ENCODE results near the gene CERS6. TPM values are rescaled to one million over a fixed set of nuclear protein-coding genes. Genes with fewer than 3 reads are reported as not detected.

The CERS6 gene
- polyA plus RNA-seq, 3 donors, result 7.6 to 17.7 (median 15.6) TPM

DNA sequence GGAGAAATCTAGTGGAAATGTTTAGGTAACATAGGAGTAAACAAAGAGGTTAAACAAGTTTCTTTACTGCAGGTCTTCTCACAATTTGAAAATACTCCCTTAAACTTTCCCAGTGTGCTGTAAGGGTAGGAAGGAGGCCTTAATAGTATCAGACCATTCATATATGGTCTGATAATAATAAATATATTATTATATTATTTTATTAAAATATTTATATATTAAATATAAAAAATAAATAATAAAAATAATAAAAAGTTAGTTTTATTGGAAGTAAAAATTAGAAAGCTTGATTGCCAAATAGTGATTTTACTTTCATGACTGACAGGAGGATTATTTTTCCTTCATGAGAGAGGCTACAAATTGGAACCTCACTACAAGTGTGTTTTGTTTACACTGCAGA lies 353.5 kb downstream of the CERS6 start:
- Mint-ChIP-seq H3K9me3 (no peaks in the 10 kb centered on the region), H3K36me3 (no peaks in the 10 kb centered on the region), H3K27ac (no peak overlapping the region), H3K4me1 (no peaks in the 10 kb centered on the region), H3K4me3 (no peak overlapping the region), H3K27me3 (ENCODE audit: low read depth in 3 of 3) (no peaks in the 10 kb centered on the region)
- Histone ChIP-seq H3K9ac (ENCODE audit: insufficient read depth, low read length, poor library complexity, severe bottlenecking) (no peak overlapping the region), H3K4me1 (ENCODE audit: control insufficient read depth in 1 of 2, insufficient read depth in 2 of 2, low read length in 2 of 2) (no peaks in the 10 kb centered on the region), H2AFZ (ENCODE audit: insufficient read depth, low read depth, low read length, poor library complexity, severe bottlenecking) (no peak overlapping the region), H3K36me3 (replicated peaks in 1 of 2; ENCODE audit: control insufficient read depth in 1 of 2, insufficient read depth in 2 of 2, low read length in 2 of 2) (no peaks in the 10 kb centered on the region), H3K4me3 (replicated peaks in 1 of 3; ENCODE audit: low read depth in 2 of 3, low read length in 3 of 3) (no peak overlapping the region), H3K79me2 (ENCODE audit: insufficient read depth, low read length) (no peaks in the 10 kb centered on the region), H3K27ac (ENCODE audit: low read depth in 1 of 2, low read length in 2 of 2) (no peak overlapping the region), H3K9me3 (replicated peaks in 1 of 2; ENCODE audit: control insufficient read depth in 1 of 2, insufficient read depth in 1 of 2, low read length in 2 of 2) (no peaks in the 10 kb centered on the region), H4K20me1 (ENCODE audit: insufficient read depth, low read length) (no peaks in the 10 kb centered on the region), H3K27me3 (ENCODE audit: control insufficient read depth in 2 of 2, insufficient read depth in 2 of 2, low read length in 2 of 2) (no peaks in the 10 kb centered on the region), H3K4me2 (replicated peaks; ENCODE audit: extremely low read depth, low read length, poor library complexity, severe bottlenecking) (no peak overlapping the region)
- TF ChIP-seq, protein P1, sequence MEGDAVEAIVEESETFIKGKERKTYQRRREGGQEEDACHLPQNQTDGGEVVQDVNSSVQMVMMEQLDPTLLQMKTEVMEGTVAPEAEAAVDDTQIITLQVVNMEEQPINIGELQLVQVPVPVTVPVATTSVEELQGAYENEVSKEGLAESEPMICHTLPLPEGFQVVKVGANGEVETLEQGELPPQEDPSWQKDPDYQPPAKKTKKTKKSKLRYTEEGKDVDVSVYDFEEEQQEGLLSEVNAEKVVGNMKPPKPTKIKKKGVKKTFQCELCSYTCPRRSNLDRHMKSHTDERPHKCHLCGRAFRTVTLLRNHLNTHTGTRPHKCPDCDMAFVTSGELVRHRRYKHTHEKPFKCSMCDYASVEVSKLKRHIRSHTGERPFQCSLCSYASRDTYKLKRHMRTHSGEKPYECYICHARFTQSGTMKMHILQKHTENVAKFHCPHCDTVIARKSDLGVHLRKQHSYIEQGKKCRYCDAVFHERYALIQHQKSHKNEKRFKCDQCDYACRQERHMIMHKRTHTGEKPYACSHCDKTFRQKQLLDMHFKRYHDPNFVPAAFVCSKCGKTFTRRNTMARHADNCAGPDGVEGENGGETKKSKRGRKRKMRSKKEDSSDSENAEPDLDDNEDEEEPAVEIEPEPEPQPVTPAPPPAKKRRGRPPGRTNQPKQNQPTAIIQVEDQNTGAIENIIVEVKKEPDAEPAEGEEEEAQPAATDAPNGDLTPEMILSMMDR (IDR thresholded peaks at IDR 0.05), result no peak
- no peak for DNase-seq
- intact Hi-C loops (cut with micrococcal nuclease), result no loop called here

DNA sequence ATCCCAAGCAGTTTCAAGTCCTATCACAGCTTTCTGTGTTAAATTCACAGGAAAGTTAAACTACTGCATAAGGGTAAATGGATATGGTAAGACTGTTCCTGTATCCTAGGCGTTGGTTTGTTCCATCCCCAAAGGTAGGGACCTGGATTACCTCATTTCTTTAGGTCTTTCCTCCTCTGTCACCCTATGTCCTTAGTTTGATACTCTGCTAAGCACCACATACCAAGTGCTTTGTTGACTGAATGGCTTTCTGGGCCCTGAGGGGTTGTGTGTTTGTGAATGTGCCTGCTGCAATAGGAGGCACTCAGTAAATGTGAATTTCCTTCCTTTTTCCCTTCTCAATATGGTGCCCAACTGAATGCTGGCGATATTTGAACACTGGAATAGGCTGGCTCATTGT lies 354.2 kb downstream of the CERS6 start:
- no peak overlapping the region for H3K4me3 Mint-ChIP-seq

More for the DNA sequence above, 354.2 kb downstream of the CERS6 start:
- TF ChIP-seq, protein P1 (IDR thresholded peaks at IDR 0.05), result no peak
- H3K79me2 ChIP-seq (ENCODE audit: insufficient read depth, low read length), result no peaks in the 10 kb centered on the region
- Mint-ChIP-seq H3K9me3 (no peaks in the 10 kb centered on the region), H3K27me3 (ENCODE audit: low read depth in 3 of 3) (no peaks in the 10 kb centered on the region), H3K4me1 (no peaks in the 10 kb centered on the region), H3K36me3 (no peaks in the 10 kb centered on the region), H3K27ac (no peak overlapping the region)
- no peak overlapping the region for H2AFZ ChIP-seq (ENCODE audit: insufficient read depth, low read depth, low read length, poor library complexity, severe bottlenecking)
- H3K9me3 ChIP-seq (replicated peaks in 1 of 2; ENCODE audit: control insufficient read depth in 1 of 2, insufficient read depth in 1 of 2, low read length in 2 of 2), result no peaks in the 10 kb centered on the region
- no peak for DNase-seq
- H3K4me3 ChIP-seq (replicated peaks in 1 of 3; ENCODE audit: low read depth in 2 of 3, low read length in 3 of 3), result no peak overlapping the region
- intact Hi-C loops (cut with micrococcal nuclease), result no loop called here
- no peak overlapping the region for H3K4me2 ChIP-seq (replicated peaks; ENCODE audit: extremely low read depth, low read length, poor library complexity, severe bottlenecking)
- no peak overlapping the region for H3K27ac ChIP-seq (ENCODE audit: low read depth in 1 of 2, low read length in 2 of 2)
- no peak overlapping the region for H3K9ac ChIP-seq (ENCODE audit: insufficient read depth, low read length, poor library complexity, severe bottlenecking)
- no peaks in the 10 kb centered on the region for H3K27me3 ChIP-seq (ENCODE audit: control insufficient read depth in 2 of 2, insufficient read depth in 2 of 2, low read length in 2 of 2)
- H3K36me3 ChIP-seq (replicated peaks in 1 of 2; ENCODE audit: control insufficient read depth in 1 of 2, insufficient read depth in 2 of 2, low read length in 2 of 2), result no peaks in the 10 kb centered on the region
- H3K4me1 ChIP-seq (ENCODE audit: control insufficient read depth in 1 of 2, insufficient read depth in 2 of 2, low read length in 2 of 2), result no peaks in the 10 kb centered on the region
- WGBS (ENCODE audit: insufficient coverage), result 100% methylated on average over 1 of the region's 2 CpGs
- H4K20me1 ChIP-seq (ENCODE audit: insufficient read depth, low read length), result no peaks in the 10 kb centered on the region
